GM13976 (cell line): Measurements from ENCODE around the gene TRPV6.

ENCODE experiments used
- DNase-seq: peaks from one replicate; pipeline ENCODE4 v3.0.0; 2012; ENCODE audit warnings: low spot score
- CTCF ChIP-seq: IDR thresholded peaks from 2 replicates; pipeline ENCODE4 v1.5.1; 2012; ENCODE audit warnings: borderline replicate concordance, mild to moderate bottlenecking; ENCODE audit not compliant: insufficient read depth; ENCODE audit errors: extremely low read depth, missing control alignments, control extremely low read depth
- in situ Hi-C: fragments of 300-500 bp; cut with MboI; formaldehyde crosslinking; loops from one replicate; pipeline ENCODE4 v1.12.0; 2022; ENCODE audit warnings: low sequenced_read_pairs, mixed read lengths, inconsistent platforms; ENCODE audit not compliant: unreplicated experiment

TRPV6 gene

GRCh38 chr7:142872106-142872675 lies 13.4 kb downstream of the TRPV6 start:
- no peak for DNase-seq
- in situ Hi-C loops = loop anchor here (10.0 kb wide), 1 partner anchor 133 kb away; no protein-coding TSS in a partner anchor
- no peak for TF ChIP-seq CTCF

- in situ Hi-C loops = loop anchor here (10.0 kb wide), 1 partner anchor 133 kb away; no protein-coding TSS in a partner anchor
- no peak for DNase-seq
- no peak for TF ChIP-seq CTCF
Observed at GRCh38 chr7:142871260-142872105, 14.1 kb downstream of the TRPV6 start.

GRCh38 chr7:142870566-142871259 lies 14.8 kb downstream of the TRPV6 start:
- no peak for DNase-seq
- in situ Hi-C loops = loop anchor here (10.0 kb wide), 1 partner anchor 134 kb away; no protein-coding TSS in a partner anchor
- no peak for TF ChIP-seq CTCF

GRCh38 chr7:142870147-142870559 lies 15.4 kb downstream of the TRPV6 start:
- in situ Hi-C loops = loop anchor here (10.0 kb wide), 1 partner anchor 135 kb away; no protein-coding TSS in a partner anchor
- no peak for DNase-seq
- TF ChIP-seq CTCF = no peak

- TF ChIP-seq CTCF = no peak
- no peak for DNase-seq
- in situ Hi-C loops = no loop called here
Observed at GRCh38 chr7:142869434-142869833, 16.1 kb downstream of the TRPV6 start.

GRCh38 chr7:142868986-142869415 lies 16.5 kb downstream of the TRPV6 start:
- in situ Hi-C loops = no loop called here
- no peak for TF ChIP-seq CTCF
- no peak for DNase-seq
